Upper lobe of left lung (tissue), 4 donors: ENCODE data around the gene ZAR1.

Experiments
- CTCF ChIP-seq, 6 experiments: fragments of 450-650 bp in 4 of 6; fragments of 200-600 bp in 2 of 6; sonication (generic) in 2 of 6; IDR thresholded peaks; one replicate each; pipeline ENCODE4 v1.5.1; 2016 to 2019; ENCODE audit warnings: antibody characterized with exemption in 6 of 6
- EP300 ChIP-seq, 4 donors: sonication (generic); formaldehyde crosslinking; IDR thresholded peaks; one replicate each; pipeline ENCODE4 v1.5.1; 2017; ENCODE audit warnings: antibody characterized with exemption in 4 of 4, control low read depth in 2 of 4
- POLR2A ChIP-seq, 4 donors: fragments of 450-650 bp; IDR thresholded peaks; one replicate each; pipeline ENCODE4 v1.5.1; 2016 to 2017; ENCODE audit warnings: antibody characterized with exemption in 4 of 4, mild to moderate bottlenecking in 2 of 4
- POLR2AphosphoS5 ChIP-seq, 2 donors: sonication (generic); formaldehyde crosslinking; IDR thresholded peaks; one replicate each; pipeline ENCODE4 v1.5.1; 2017; ENCODE audit warnings: antibody characterized with exemption in 2 of 2

GRCh38 chr4:48446642-48447041 is 43.4 kb upstream of the ZAR1 start:
- TF ChIP-seq CTCF (IDR thresholded peaks at IDR 0.05), result no peak
- no peak for TF ChIP-seq POLR2AphosphoS5 (IDR thresholded peaks at IDR 0.05)
- TF ChIP-seq POLR2A (IDR thresholded peaks at IDR 0.05), result no peak
- TF ChIP-seq EP300 (IDR thresholded peaks at IDR 0.05), result no peak
